ENCODE results near the gene ANKMY1. TPM values are rescaled to one million over a fixed set of nuclear protein-coding genes. Genes with fewer than 3 reads are reported as not detected.

The ANKMY1 gene
- total and polyA plus RNA-seq, 2 of the 13 experiments (the other 11 are each of a cell fraction or from before 2014, with no cell fraction given), result 11.7 to 18.8 TPM

DNA sequence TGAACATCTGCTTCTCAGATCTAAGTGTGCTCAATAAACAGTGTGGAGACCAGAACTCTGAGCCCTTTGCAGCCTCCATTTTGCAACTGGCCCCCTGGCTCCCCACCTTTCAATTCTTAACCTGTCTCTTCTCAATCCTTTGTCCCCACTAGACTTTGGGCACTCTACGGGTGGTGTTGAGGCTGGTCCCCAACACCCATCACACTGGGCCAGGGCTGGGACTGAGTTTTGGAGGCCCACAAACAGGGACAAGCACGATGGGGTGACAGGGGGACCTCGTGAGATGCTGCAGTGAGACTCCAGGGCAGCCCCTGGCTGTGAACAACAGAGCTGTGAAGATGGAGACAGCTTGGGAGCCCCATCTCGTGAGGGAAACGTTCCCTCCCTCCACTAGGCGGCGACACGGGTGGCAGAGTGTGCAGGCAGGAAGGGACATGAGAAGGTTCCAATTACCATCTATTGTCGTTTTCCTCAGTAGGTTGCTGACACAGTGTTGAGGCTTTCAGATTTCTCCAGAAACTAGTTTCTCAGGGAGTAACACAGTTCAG lies 1.2 kb downstream of the ANKMY1 start (continued):
- no peak for TF ChIP-seq ZNF576 (CRISPR knock-in tag; IDR thresholded peaks at IDR 0.05)
- peak; percentile 31; the same call in 1 of the 2 replicates for TF ChIP-seq MIER3 (CRISPR knock-in tag; IDR thresholded peaks at IDR 0.05; ENCODE audit: borderline replicate concordance)
- TF ChIP-seq HOXD1 (CRISPR knock-in tag; IDR thresholded peaks at IDR 0.05), result no peak
- peak; percentile 69 for TF ChIP-seq CTCF (CRISPR knock-in tag; IDR thresholded peaks at IDR 0.05)
- peak; percentile 71; the same call in 1 of the 2 replicates for TF ChIP-seq NRL (CRISPR knock-in tag; IDR thresholded peaks at IDR 0.05; ENCODE audit: borderline replicate concordance)
- no peak for TF ChIP-seq SIX4 (CRISPR knock-in tag; IDR thresholded peaks at IDR 0.05)
- no peak for TF ChIP-seq ZBTB39 (CRISPR knock-in tag; IDR thresholded peaks at IDR 0.05)
- TF ChIP-seq ZNF17 (CRISPR knock-in tag; IDR thresholded peaks at IDR 0.05), result no peak
- TF ChIP-seq ZNF800 (CRISPR knock-in tag; IDR thresholded peaks at IDR 0.05), result no peak
- no peak for TF ChIP-seq TP53 (CRISPR knock-in tag; conservative IDR thresholded peaks at IDR 0.05)
- no peak for TF ChIP-seq AHR (CRISPR knock-in tag; IDR thresholded peaks at IDR 0.05)
- no peak for TF ChIP-seq RBFOX2 (IDR thresholded peaks at IDR 0.05; ENCODE audit: low read depth, low read length)
- 0 out of 2 replicates have a peak, but pooled peaks have one; percentile 8 for TF ChIP-seq HOXA3 (CRISPR knock-in tag; IDR thresholded peaks at IDR 0.05)
- no peak for TF ChIP-seq ZNF790 (CRISPR knock-in tag; IDR thresholded peaks at IDR 0.05; ENCODE audit: borderline replicate concordance)
- 0 out of 2 replicates have a peak, but pooled peaks have one; percentile 17 for TF ChIP-seq FOXA3 (CRISPR knock-in tag; IDR thresholded peaks at IDR 0.05)
- TF ChIP-seq TFDP1 (CRISPR knock-in tag; IDR thresholded peaks at IDR 0.05; ENCODE audit: borderline replicate concordance), result no peak

Measured in HepG2 (cell line).